ENCODE measurements around the gene EGR2.

The EGR2 gene

GRCh38 chr10:62817766-62818425 lies 1.7 kb upstream of the EGR2 start:
- DNase-seq: peak; percentile 75

GRCh38 chr10:62817121-62817765 lies 1.1 kb upstream of the EGR2 start:
- peak; percentile 53 for DNase-seq

- no peak for DNase-seq
Measured at GRCh38 chr10:62816076-62816330, 163 bp downstream of the EGR2 start.

- DNase-seq: peak; percentile 21
Measured at GRCh38 chr10:62815381-62816075, 638 bp downstream of the EGR2 start.

GRCh38 chr10:62814756-62815380 lies 1.3 kb downstream of the EGR2 start:
- no peak for DNase-seq

GRCh38 chr10:62813981-62814380 lies 2.2 kb downstream of the EGR2 start:
- DNase-seq: no peak

- DNase-seq: no peak
Measured at GRCh38 chr10:62813453-62813852, 2.7 kb downstream of the EGR2 start.

- DNase-seq: no peak
Measured at GRCh38 chr10:62812672-62813439, 3.3 kb downstream of the EGR2 start.

- no peak for DNase-seq
Measured at GRCh38 chr10:62811159-62811875, 4.8 kb downstream of the EGR2 start.

- no peak for DNase-seq
Measured at GRCh38 chr10:62810156-62810902, 5.8 kb downstream of the EGR2 start.

GRCh38 chr10:62806251-62806650 lies 9.9 kb downstream of the EGR2 start:
- no peak for DNase-seq

GRCh38 chr10:62805231-62806099 lies 10.7 kb downstream of the EGR2 start:
- no peak for DNase-seq

GRCh38 chr10:62804356-62805230 lies 11.6 kb downstream of the EGR2 start, which contains the start of gene ADO:
ADO (plus strand) TSS chr10:62804720; CDS start chr10:62805060, 340 bp downstream.
- DNase-seq: peak; percentile 82

- DNase-seq: no peak
Measured at GRCh38 chr10:62803724-62804355, 12.3 kb downstream of the EGR2 start.

GRCh38 chr10:62801871-62802270 lies 14.3 kb downstream of the EGR2 start:
- DNase-seq: no peak

GRCh38 chr10:62796896-62797295 lies 19.3 kb downstream of the EGR2 start:
- no peak for DNase-seq

GRCh38 chr10:62795762-62796161 lies 20.4 kb downstream of the EGR2 start:
- no peak for DNase-seq

- DNase-seq: no peak
Measured at GRCh38 chr10:62795100-62795499, 21.1 kb downstream of the EGR2 start.

- DNase-seq: no peak
Measured at GRCh38 chr10:62794306-62794705, 21.9 kb downstream of the EGR2 start.

Data from CD4-positive, alpha-beta T cell treated with Interleukin-6 for 4 hours (primary cell).